PFSK-1 (cell line): ENCODE results near the gene EXOSC7.

Experiments
- POLR2AphosphoS5 ChIP-seq: IDR thresholded peaks from 2 replicates; pipeline ENCODE4 v1.6.1; 2012; ENCODE audit warnings: low read depth, mild to moderate bottlenecking, control low read depth, low read length, moderate library complexity
- TAF1 ChIP-seq: IDR thresholded peaks from 2 replicates; pipeline ENCODE4 v1.6.1; 2012; ENCODE audit warnings: low read length, control low read depth, borderline replicate concordance; ENCODE audit not compliant: insufficient read depth

DNA sequence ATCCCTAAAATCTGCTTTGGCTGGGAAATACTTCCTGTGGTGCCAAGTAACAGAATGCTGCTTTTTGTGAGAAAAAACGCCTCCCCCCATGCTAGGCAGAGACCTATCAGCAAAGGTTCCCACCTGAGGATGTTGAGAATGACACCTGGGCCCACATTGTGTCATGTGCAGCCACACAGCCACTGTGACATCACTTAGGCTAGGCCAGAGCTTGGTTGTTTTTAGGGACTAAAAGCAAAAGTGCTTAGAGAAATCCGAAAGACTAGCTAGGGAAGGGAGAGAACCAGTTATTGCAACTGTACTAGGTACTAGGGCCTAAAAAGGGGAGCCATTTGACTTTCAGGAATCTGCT is 6.2 kb upstream of the EXOSC7 start:
- no peak for TF ChIP-seq POLR2AphosphoS5
- TF ChIP-seq TAF1 = no peak
